M059J (cell line): ENCODE measurements around the gene TNIP3. TPM values are rescaled to one million over a fixed set of nuclear protein-coding genes. Genes with fewer than 3 reads are reported as not detected.
A peak's percentile ranks its signal among the peaks of the same experiment; 100 is the strongest.
"Not testable (repeated sequence)": the region's sequence is repeated elsewhere in the genome, so short reads cannot be mapped to it uniquely, and the experiment has no call there.

Experiments
- DNase-seq: peaks from one replicate; pipeline ENCODE4 v3.0.0-alpha.2; 2012; ENCODE audit warnings: low read depth
- total RNA-seq: library from RNA; depleted of rRNA; stranded (reverse); fragments of >200 nt; shearing (Covaris generic); gene quantifications from 2 replicates; pipeline ENCODE4 v1.2.3, GENCODE V29; 2014; rRNA removed

The TNIP3 gene
- total RNA-seq = 0.10 TPM in 1 of 2 replicates, not detected in the other

GRCh38 chr4:121164291-121164690 is at the start of gene TNIP3:
Gene TNIP3 (minus strand): TSS chr4:121164321. CDS start chr4:121164125, 196 bp downstream.
- DNase-seq = peak; percentile 43

DNA sequence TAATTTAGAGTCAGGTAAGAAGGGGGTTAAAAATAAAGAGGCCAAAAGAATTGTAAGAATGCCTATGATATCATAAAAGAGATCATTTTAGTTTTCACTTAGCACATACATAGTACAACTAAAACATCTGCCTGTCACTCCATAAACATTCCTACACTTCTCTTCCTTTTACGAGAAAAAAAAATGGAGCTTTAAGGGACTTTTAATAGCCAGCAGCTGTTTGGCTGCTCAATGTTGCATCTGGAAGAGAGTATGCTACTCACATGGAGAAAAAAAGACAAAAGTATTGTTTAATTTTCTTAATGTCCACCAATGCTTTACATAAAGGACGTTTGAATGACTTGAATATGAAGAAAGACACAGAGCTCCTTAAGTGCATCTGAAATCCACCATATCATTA is 48.7 kb upstream of the TNIP3 start:
- no peak for DNase-seq

DNA sequence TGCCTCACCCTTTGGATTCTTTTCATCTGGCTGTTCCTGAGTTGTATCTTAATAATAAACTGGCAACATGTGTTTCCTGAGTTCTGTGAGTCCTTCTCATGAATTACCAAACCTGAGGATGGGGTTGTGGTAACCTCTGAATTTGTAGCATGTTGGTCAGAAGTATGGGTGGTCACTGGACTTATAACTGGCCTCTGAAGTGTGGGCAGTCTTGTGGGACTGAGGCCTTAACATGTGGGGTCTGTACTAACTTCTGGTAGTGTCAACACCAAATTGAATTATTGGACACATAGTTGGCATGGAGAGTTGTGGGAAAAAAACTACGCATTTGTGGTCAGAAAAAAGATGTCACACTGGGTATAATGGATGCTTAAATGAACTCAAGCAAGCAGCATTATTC is 45.0 kb upstream of the TNIP3 start:
- no peak for DNase-seq

- DNase-seq = no peak
Measured at GRCh38 chr4:121208244-121209007, 44.3 kb upstream of the TNIP3 start.

- not testable (repeated sequence) for DNase-seq
Measured at GRCh38 chr4:121205777-121206176, 41.7 kb upstream of the TNIP3 start.

GRCh38 chr4:121200795-121201472 is 36.8 kb upstream of the TNIP3 start:
- DNase-seq = no peak

- DNase-seq = no peak
Measured at GRCh38 chr4:121199742-121200561, 35.8 kb upstream of the TNIP3 start.

DNA sequence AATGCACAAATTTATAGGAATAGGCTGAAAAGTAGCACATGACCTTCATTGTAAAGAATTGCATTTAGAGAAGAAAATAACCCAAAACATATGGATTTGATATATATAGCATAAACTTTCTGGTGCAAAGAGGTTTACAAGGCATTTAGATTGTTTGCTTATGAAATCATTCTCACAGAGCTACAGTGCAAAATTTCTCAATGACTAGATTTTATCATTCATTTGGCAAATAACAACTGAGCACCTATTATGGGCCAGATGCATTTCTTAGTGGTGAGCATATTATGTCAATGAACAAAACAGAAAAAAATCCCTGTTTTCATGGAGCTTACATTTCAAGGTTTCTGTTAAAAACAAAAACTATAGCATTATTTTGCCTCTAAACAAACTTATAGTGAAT is 34.1 kb upstream of the TNIP3 start:
- DNase-seq = no peak

DNA sequence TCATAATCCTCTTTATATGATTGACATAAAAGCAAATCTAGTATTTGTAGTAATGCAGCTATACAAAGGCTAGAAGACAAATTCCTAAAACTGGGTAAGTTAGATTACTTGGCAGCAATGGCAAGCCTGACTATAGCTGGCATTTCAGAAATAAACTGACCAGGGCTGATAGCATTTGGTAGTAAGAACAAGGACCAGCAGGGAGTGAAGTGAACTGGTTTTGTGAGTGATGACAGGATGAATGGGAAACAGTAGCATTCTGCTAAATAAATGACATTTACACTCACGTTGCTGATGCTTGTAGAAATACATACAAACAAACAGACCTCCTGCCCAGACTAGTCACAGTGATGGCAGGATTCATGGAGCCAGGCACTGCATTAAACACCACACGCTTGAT is 31.5 kb upstream of the TNIP3 start:
- no peak for DNase-seq

GRCh38 chr4:121192480-121192879 is 28.4 kb upstream of the TNIP3 start:
- peak; percentile 38 for DNase-seq

DNA sequence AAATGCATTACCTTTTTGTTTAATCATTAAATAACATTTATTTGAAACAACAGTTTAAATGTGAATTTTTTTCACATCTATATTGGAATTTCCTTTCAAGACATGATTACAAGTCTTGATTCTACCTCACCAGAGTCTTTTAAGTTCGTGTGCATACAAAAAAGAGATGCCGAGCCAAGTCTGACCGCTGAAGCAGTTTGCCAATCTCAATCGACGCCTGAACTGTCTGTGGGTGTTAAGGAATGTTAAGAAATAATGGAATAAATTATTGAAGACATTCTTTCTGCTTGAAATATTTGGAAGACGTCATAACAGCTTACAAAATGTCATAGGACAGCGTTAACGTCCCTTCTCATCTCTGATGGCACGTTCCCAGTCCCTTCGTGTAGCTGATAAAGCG is 27.9 kb upstream of the TNIP3 start:
- DNase-seq = no peak

DNA sequence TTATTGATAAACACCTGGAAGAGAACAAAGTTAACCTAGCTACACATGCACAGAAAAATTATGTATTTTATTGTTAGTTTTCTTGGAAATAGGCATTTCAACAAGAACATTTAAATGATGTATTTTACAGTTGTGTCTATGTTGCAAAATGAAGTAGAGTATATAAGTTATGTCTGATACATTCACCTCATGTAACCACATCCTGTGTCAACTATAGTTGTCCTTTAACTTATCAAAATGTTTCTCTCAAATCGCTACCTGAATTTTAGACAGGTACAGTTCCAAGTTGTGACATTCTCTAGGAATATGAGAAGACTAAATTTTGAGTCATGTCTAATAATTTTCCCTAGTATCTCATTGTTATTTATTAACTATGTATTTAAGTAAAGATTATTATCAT is 27.2 kb upstream of the TNIP3 start:
- DNase-seq = no peak

GRCh38 chr4:121190389-121190788 is 26.3 kb upstream of the TNIP3 start:
- DNase-seq = no peak

DNA sequence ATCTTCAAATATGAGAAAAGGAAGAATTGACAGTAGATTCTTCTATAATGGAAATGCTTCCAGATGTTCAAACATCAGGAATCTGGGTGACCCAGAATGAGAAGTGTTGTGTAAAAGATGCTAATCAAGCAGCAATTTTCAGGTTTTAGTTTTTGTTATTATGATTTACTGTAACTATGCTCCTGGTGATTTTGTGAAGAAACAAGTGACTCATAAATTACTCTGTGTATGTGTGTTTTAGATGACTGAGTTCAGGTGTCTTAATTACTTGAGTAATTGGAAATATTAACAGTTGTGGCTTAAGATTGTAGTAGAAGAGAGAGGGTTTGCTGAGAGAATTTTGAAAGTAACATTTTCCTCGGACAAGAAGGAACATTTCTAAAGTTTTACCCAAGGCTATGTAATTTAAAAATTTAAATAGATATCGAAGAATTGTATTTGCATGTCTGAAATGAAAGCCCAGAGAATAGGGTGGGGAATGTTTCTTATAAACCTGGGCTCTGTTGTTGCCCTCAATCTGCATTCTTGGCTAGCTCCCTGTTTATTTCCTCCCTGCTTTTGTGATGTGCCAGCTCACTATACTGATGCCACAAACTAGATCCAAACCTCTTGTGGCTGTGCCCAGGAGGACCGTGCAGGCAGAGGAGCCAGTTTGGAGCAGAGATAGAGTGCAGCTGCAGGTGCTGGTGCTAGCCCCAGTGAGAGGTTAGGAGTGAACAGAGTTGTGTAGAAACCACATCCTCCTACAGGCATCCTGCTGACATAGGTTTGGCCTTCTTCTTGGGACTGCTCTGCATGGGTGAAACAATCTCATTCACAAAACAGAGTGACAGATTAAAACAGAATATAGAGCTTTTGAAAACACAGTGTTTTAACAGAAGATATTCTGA is 25.4 kb upstream of the TNIP3 start:
- DNase-seq = no peak

- no peak for DNase-seq
Measured at GRCh38 chr4:121187206-121187605, 23.1 kb upstream of the TNIP3 start.

DNA sequence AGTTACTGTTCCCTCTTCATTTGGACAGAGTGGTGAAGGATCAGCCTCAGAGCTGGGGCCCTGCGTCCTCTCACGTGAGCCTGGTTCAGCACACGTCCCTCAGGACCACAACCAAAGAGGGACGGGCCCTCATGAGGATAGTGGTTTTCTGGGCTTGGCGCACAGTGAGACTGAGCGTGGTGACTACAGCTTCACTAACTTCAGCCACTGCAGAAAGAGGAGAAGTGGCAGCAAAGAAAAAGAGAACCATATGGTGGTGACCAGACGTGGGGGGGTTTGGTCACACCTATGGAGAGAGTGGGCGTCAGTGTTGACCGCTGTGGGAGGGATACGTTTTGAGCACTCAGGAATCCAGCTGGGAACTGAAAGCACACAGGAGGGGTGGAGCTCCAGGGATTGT is 21.8 kb upstream of the TNIP3 start:
- no peak for DNase-seq

DNA sequence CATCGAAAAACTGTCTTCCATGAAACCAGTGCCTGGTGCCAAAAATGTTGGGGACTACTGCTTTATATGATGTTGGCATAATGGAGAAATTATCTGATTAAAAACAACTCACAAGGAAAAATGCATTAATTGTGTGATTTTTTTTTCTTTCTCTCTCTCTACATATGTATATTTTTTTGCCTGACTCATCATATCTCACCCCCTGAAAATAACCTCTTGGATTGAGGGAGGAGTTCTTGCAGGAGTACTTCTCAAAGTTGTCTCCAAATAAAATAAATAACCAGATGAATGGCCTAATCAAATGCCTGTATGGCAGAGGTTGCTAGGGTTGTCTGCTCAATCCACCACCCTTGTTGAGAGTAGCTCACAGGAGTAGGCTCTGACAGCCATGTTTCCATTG is 19.9 kb upstream of the TNIP3 start:
- DNase-seq = no peak

- DNase-seq = no peak
Measured at GRCh38 chr4:121183361-121183760, 19.2 kb upstream of the TNIP3 start.

GRCh38 chr4:121182296-121182695 is 18.2 kb upstream of the TNIP3 start:
- DNase-seq = peak; percentile 45

DNA sequence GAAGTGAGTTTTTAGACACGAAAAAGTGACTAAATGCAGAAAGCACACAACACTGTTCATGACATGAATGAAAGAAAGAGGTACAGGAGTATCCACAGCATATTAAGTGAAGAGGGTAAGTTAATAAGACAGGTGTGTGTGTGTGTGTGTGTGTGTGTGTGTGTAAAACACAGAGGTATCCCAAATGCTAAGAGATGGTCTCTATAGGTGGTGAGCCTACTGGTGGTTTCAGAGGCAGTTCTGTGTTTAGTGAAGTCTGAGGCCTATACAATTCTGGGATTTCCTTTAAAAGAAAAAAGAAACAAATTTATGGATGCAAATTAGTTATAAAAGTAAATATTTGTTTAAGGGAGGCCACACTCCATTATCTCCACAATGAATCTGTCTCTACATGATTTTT is 17.4 kb upstream of the TNIP3 start:
- no peak for DNase-seq

GRCh38 chr4:121180558-121180957 is 16.4 kb upstream of the TNIP3 start:
- no peak for DNase-seq
